ENCODE measurements around the gene FBRSL1.
"Not testable (repeated sequence)": the region's sequence is repeated elsewhere in the genome, so short reads cannot be mapped to it uniquely, and the experiment has no call there.

FBRSL1 gene

GRCh38 chr12:132453361-132454192, 36.4 kb upstream of the FBRSL1 start:
- DNase-seq, result no peak

- DNase-seq, result no peak
These were observed 35.6 kb upstream of the FBRSL1 start for GRCh38 chr12:132454193-132454932.

GRCh38 chr12:132454933-132455418, 35.0 kb upstream of the FBRSL1 start:
- no peak for DNase-seq

- DNase-seq, result no peak
These were observed 34.4 kb upstream of the FBRSL1 start for GRCh38 chr12:132455565-132455964.

- no peak for DNase-seq
These were observed 33.6 kb upstream of the FBRSL1 start for GRCh38 chr12:132456186-132456943.

- DNase-seq, result no peak
These were observed 32.9 kb upstream of the FBRSL1 start for GRCh38 chr12:132456944-132457495.

GRCh38 chr12:132458441-132458840, 31.5 kb upstream of the FBRSL1 start:
- DNase-seq, result no peak

- no peak for DNase-seq
These were observed 30.9 kb upstream of the FBRSL1 start for GRCh38 chr12:132458846-132459641.

GRCh38 chr12:132460571-132460970, 29.4 kb upstream of the FBRSL1 start:
- DNase-seq, result no peak

- no peak for DNase-seq
These were observed 28.4 kb upstream of the FBRSL1 start for GRCh38 chr12:132461526-132461925.

- DNase-seq, result no peak
These were observed 27.2 kb upstream of the FBRSL1 start for GRCh38 chr12:132462788-132463187.

- DNase-seq, result not testable (repeated sequence)
These were observed 26.5 kb upstream of the FBRSL1 start for GRCh38 chr12:132463284-132463924.

- DNase-seq, result not testable (repeated sequence)
These were observed 25.6 kb upstream of the FBRSL1 start for GRCh38 chr12:132464304-132464703.

GRCh38 chr12:132464820-132465219, 25.1 kb upstream of the FBRSL1 start:
- DNase-seq, result no peak

GRCh38 chr12:132465269-132466190, 24.4 kb upstream of the FBRSL1 start:
- DNase-seq, result no peak

GRCh38 chr12:132466241-132467201, 23.4 kb upstream of the FBRSL1 start:
- no peak for DNase-seq

GRCh38 chr12:132467511-132467910, 22.4 kb upstream of the FBRSL1 start:
- no peak for DNase-seq

- no peak for DNase-seq
These were observed 20.5 kb upstream of the FBRSL1 start for GRCh38 chr12:132469423-132469822.
